Fibroblast of skin of scalp (primary cell): ENCODE results near the gene CELF4.
A peak's percentile ranks its signal among the peaks of the same experiment; 100 is the strongest.

ENCODE experiments used
- DNase-seq: peaks from one replicate; pipeline ENCODE4 v3.0.0-alpha.2; 2013

The CELF4 gene

GRCh38 chr18:37309059-37309458 lies 256.5 kb downstream of the CELF4 start:
- DNase-seq: no peak

GRCh38 chr18:37307181-37307580 lies 258.4 kb downstream of the CELF4 start:
- no peak for DNase-seq

GRCh38 chr18:37306432-37306831 lies 259.2 kb downstream of the CELF4 start:
- DNase-seq: no peak

GRCh38 chr18:37305066-37305465 lies 260.5 kb downstream of the CELF4 start:
- DNase-seq: no peak

GRCh38 chr18:37304012-37304680 lies 261.5 kb downstream of the CELF4 start:
- no peak for DNase-seq

- DNase-seq: no peak
Measured at GRCh38 chr18:37303009-37303408, 262.6 kb downstream of the CELF4 start.

- no peak for DNase-seq
Measured at GRCh38 chr18:37302519-37302918, 263.1 kb downstream of the CELF4 start.

GRCh38 chr18:37299471-37300304 lies 265.9 kb downstream of the CELF4 start:
- peak; percentile 98 for DNase-seq

- DNase-seq: no peak
Measured at GRCh38 chr18:37298816-37299215, 266.8 kb downstream of the CELF4 start.

GRCh38 chr18:37297106-37297505 lies 268.5 kb downstream of the CELF4 start:
- DNase-seq: no peak

- peak; percentile 9 for DNase-seq
Measured at GRCh38 chr18:37294951-37295350, 270.6 kb downstream of the CELF4 start.

- no peak for DNase-seq
Measured at GRCh38 chr18:37293359-37293758, 272.2 kb downstream of the CELF4 start.

- DNase-seq: no peak
Measured at GRCh38 chr18:37289423-37289822, 276.2 kb downstream of the CELF4 start.

GRCh38 chr18:37287601-37288000 lies 278.0 kb downstream of the CELF4 start:
- no peak for DNase-seq

- no peak for DNase-seq
Measured at GRCh38 chr18:37286801-37287200, 278.8 kb downstream of the CELF4 start.

GRCh38 chr18:37285825-37286224 lies 279.8 kb downstream of the CELF4 start:
- no peak for DNase-seq

- DNase-seq: no peak
Measured at GRCh38 chr18:37284260-37284659, 281.3 kb downstream of the CELF4 start.

- no peak for DNase-seq
Measured at GRCh38 chr18:37282386-37283037, 283.1 kb downstream of the CELF4 start.

- no peak for DNase-seq
Measured at GRCh38 chr18:37280701-37281393, 284.8 kb downstream of the CELF4 start.

GRCh38 chr18:37277804-37278203 lies 287.8 kb downstream of the CELF4 start:
- DNase-seq: no peak

GRCh38 chr18:37276111-37276890 lies 289.3 kb downstream of the CELF4 start:
- DNase-seq: no peak

- DNase-seq: no peak
Measured at GRCh38 chr18:37275237-37275741, 290.3 kb downstream of the CELF4 start.
